AG04450 (cell line): ENCODE measurements around the gene TUBB6. TPM values are rescaled to one million over a fixed set of nuclear protein-coding genes. Genes with fewer than 3 reads are reported as not detected.
A peak's percentile ranks its signal among the peaks of the same experiment; 100 is the strongest.

Experiments used
- CTCF ChIA-PET: fragments of 300-600, 350-600 bp; formaldehyde crosslinking; extraction: SDS; loops from one replicate; lab custom pipeline; 2022; ENCODE audit warnings: antibody characterized with exemption, inconsistent platforms; lab: Charles Lee
- POLR2A ChIA-PET: fragments of 350-600 bp; formaldehyde crosslinking; extraction: SDS; loops from one replicate; lab custom pipeline; 2021; ENCODE audit warnings: antibody characterized with exemption, inconsistent platforms; lab: Yijun Ruan, JAX
- DNase-seq: peaks from one replicate; pipeline ENCODE4 v3.0.0-alpha.2; 2011; ENCODE audit warnings: low read depth, low spot score
- H3K27ac ChIP-seq: one replicate; pipeline ENCODE4 v1.5.1; 2012; ENCODE audit warnings: low read depth, low read length, control low read depth
- H3K27me3 ChIP-seq: one replicate; pipeline ENCODE4 v1.6.0; 2012; ENCODE audit warnings: low read length; ENCODE audit not compliant: control insufficient read depth, insufficient read depth
- H3K4me3 ChIP-seq: 2 replicates; pipeline ENCODE4 v1.5.1; 2011; ENCODE audit warnings: mild to moderate bottlenecking, low read depth, low read length, control low read depth
- H3K9me3 ChIP-seq: 2 replicates; pipeline ENCODE4 v1.5.1; 2012; ENCODE audit warnings: low read length; ENCODE audit not compliant: control insufficient read depth, insufficient read depth
- CTCF ChIP-seq: IDR thresholded peaks from 2 replicates; pipeline ENCODE4 v1.5.1; 2011; ENCODE audit warnings: low read depth, low read length, control low read depth, inconsistent platforms
- polyA plus RNA-seq: library from polyadenylated mRNA; depleted of rRNA; stranded (reverse); fragments of >200 nt; gene quantifications from 2 replicates; pipeline ENCODE4 v1.2.3, GENCODE V29; 2011

TUBB6 gene
- polyA plus RNA-seq, 1 experiment: 398 TPM

- no peak for TF ChIP-seq CTCF
- DNase-seq: no peak
- Histone ChIP-seq H3K4me3 (no peak overlapping the region), H3K9me3 (peaks cover 5% of the 10 kb centered on the region; the same call in 1 of the 2 replicates), H3K27me3 (peaks cover 3% of the 10 kb centered on the region), H3K27ac (no peak overlapping the region)
- CTCF ChIA-PET: interaction anchor here (1.0 kb wide), 1 partner anchor 30 kb away, joined by 3 read pairs; no protein-coding TSS in a partner anchor
- POLR2A ChIA-PET: no interaction called here
These were observed 6.6 kb upstream of the TUBB6 start for GRCh38 chr18:12301263-12302005.

- ChIA-PET CTCF (no interaction called here), POLR2A (no interaction called here)
- DNase-seq: no peak
- Histone ChIP-seq H3K27ac (no peak overlapping the region), H3K9me3 (peaks cover 5% of the 10 kb centered on the region; the same call in 1 of the 2 replicates), H3K27me3 (peaks cover 3% of the 10 kb centered on the region), H3K4me3 (no peak overlapping the region)
- TF ChIP-seq CTCF: no peak
These were observed 5.5 kb upstream of the TUBB6 start for GRCh38 chr18:12302391-12303147.

GRCh38 chr18:12304351-12305210 lies 3.5 kb upstream of the TUBB6 start:
- Histone ChIP-seq H3K27ac (no peak overlapping the region), H3K4me3 (no peak overlapping the region), H3K9me3 (no peaks in the 10 kb centered on the region), H3K27me3 (peaks cover 3% of the 10 kb centered on the region)
- POLR2A ChIA-PET: no interaction called here
- CTCF ChIA-PET: no interaction called here
- TF ChIP-seq CTCF: no peak
- peak; percentile 51 for DNase-seq

- Histone ChIP-seq H3K9me3 (no peaks in the 10 kb centered on the region), H3K27me3 (no peaks in the 10 kb centered on the region), H3K4me3 (no peak overlapping the region), H3K27ac (no peak overlapping the region)
- POLR2A ChIA-PET: no interaction called here
- no peak for TF ChIP-seq CTCF
- DNase-seq: no peak
- CTCF ChIA-PET: interaction anchor here (1.5 kb wide), 1 partner anchor 16 kb away, joined by 5 read pairs; no protein-coding TSS in a partner anchor
These were observed 2.8 kb upstream of the TUBB6 start for GRCh38 chr18:12305211-12305610.
